ENCODE measurements around the gene VPS72.
A peak's percentile ranks its signal among the peaks of the same experiment; 100 is the strongest.
"Not testable (repeated sequence)": the region's sequence is repeated elsewhere in the genome, so short reads cannot be mapped to it uniquely, and the experiment has no call there.

The VPS72 gene

GRCh38 chr1:151199873-151200581 is 10.0 kb upstream of the VPS72 start:
- Histone ChIP-seq H3K9me3 (replicated peaks; ENCODE audit: low read length) (no peaks in the 10 kb centered on the region), H3K4me3 (ENCODE audit: low read length) (peak overlapping the region; percentile 85), H3K4me2 (ENCODE audit: low read length) (peak overlapping the region; percentile 90), H3K36me3 (ENCODE audit: insufficient read depth, low read length) (peaks cover 14% of the 10 kb centered on the region), H3K9ac (ENCODE audit: low read depth, low read length) (peak overlapping the region; percentile 99), H3K27me3 (ENCODE audit: control insufficient read depth, insufficient read depth, low read length) (no peaks in the 10 kb centered on the region), H3K4me1 (ENCODE audit: control insufficient read depth, insufficient read depth, low read length) (peaks cover 24% of the 10 kb centered on the region)

DNA sequence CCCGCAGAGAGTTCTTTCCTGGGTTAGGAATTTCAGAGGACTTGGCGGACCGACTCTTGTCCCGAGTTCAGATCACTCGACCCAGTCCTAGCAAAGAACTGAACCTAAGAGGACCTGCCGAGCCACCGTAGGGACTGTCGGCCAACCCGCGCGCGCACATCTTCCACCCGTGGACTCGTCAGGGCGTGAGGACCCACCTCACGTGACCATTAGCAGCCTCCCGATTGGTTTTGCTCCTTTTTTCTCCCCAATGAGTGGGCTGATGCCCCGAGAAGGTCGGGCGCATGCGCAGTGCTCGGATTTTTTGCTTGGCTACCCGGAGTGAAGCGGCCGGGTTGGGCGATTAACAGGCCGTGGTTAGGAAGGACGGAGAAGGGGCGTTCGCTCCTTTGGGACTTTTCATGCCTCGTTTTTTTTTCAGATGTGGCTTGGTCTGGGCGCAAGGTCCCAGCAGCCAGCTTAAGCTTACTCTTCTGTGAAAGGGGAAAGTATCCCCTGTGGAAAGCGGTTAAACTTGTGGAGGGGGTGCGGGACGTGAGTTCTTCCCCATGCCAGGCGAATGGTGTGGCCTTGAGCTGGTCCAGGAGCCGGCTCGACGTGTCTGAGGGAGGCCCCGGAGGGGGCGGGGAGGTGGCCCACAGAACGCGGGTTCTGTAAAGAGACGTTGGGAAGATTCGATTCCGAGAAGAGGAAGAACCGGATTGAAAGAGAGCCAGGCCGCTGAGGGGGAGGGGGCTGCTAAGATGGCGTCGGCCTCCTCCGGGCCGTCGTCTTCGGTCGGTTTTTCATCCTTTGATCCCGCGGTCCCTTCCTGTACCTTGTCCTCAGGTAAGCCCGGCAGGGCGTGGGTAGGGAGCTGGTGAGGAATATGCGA is 8.5 kb upstream of the VPS72 start, which contains the start of gene PIP5K1A:
Gene PIP5K1A (plus strand): TSS at position 299 of the 874 bp plus-strand sequence. CDS start 445 bp downstream, at position 744.
- Histone ChIP-seq H3K9me3 (replicated peaks; ENCODE audit: low read length) (no peaks in the 10 kb centered on the region), H3K27me3 (ENCODE audit: control insufficient read depth, insufficient read depth, low read length) (no peaks in the 10 kb centered on the region), H3K36me3 (ENCODE audit: insufficient read depth, low read length) (peaks cover 14% of the 10 kb centered on the region), H3K4me3 (ENCODE audit: low read length) (peak within 1 kb of the TSS; percentile 85), H3K4me1 (ENCODE audit: control insufficient read depth, insufficient read depth, low read length) (peaks cover 36% of the 10 kb centered on the region), H3K4me2 (ENCODE audit: low read length) (peak within 1 kb of the TSS; percentile 90), H3K9ac (ENCODE audit: low read depth, low read length) (peak within 1 kb of the TSS; percentile 99)

- H3K27me3 ChIP-seq (ENCODE audit: control insufficient read depth, insufficient read depth, low read length) = no peaks in the 10 kb centered on the region
- H3K4me2 ChIP-seq (ENCODE audit: low read length) = peak overlapping the region; percentile 90
- peaks cover 36% of the 10 kb centered on the region for H3K4me1 ChIP-seq (ENCODE audit: control insufficient read depth, insufficient read depth, low read length)
- peak overlapping the region; percentile 85 for H3K4me3 ChIP-seq (ENCODE audit: low read length)
- peak overlapping the region; percentile 99 for H3K9ac ChIP-seq (ENCODE audit: low read depth, low read length)
- peaks cover 11% of the 10 kb centered on the region for H3K36me3 ChIP-seq (ENCODE audit: insufficient read depth, low read length)
- no peaks in the 10 kb centered on the region for H3K9me3 ChIP-seq (replicated peaks; ENCODE audit: low read length)
Observed at GRCh38 chr1:151197863-151198253, 7.9 kb upstream of the VPS72 start.

GRCh38 chr1:151196292-151196800 is 6.3 kb upstream of the VPS72 start:
- Histone ChIP-seq H3K27me3 (ENCODE audit: control insufficient read depth, insufficient read depth, low read length) (no peaks in the 10 kb centered on the region), H3K9ac (ENCODE audit: low read depth, low read length) (peak overlapping the region; percentile 77), H3K4me3 (ENCODE audit: low read length) (peak overlapping the region; percentile 47), H3K4me2 (ENCODE audit: low read length) (peak overlapping the region; percentile 71), H3K9me3 (replicated peaks; ENCODE audit: low read length) (no peaks in the 10 kb centered on the region), H3K36me3 (ENCODE audit: insufficient read depth, low read length) (no peaks in the 10 kb centered on the region), H3K4me1 (ENCODE audit: control insufficient read depth, insufficient read depth, low read length) (peaks cover 27% of the 10 kb centered on the region)

- Histone ChIP-seq H3K9ac (ENCODE audit: low read depth, low read length) (peak overlapping the region; percentile 77), H3K4me1 (ENCODE audit: control insufficient read depth, insufficient read depth, low read length) (peaks cover 24% of the 10 kb centered on the region), H3K4me2 (ENCODE audit: low read length) (peak overlapping the region; percentile 51)
- not testable (repeated sequence) for H3K9me3 ChIP-seq (replicated peaks; ENCODE audit: low read length); H3K4me3 ChIP-seq (ENCODE audit: low read length); H3K27me3 ChIP-seq (ENCODE audit: control insufficient read depth, insufficient read depth, low read length); H3K36me3 ChIP-seq (ENCODE audit: insufficient read depth, low read length)
Observed at GRCh38 chr1:151194894-151195594, 5.0 kb upstream of the VPS72 start.

- Histone ChIP-seq H3K27me3 (ENCODE audit: control insufficient read depth, insufficient read depth, low read length) (no peaks in the 10 kb centered on the region), H3K9ac (ENCODE audit: low read depth, low read length) (no peak overlapping the region), H3K4me3 (ENCODE audit: low read length) (no peak overlapping the region), H3K4me1 (ENCODE audit: control insufficient read depth, insufficient read depth, low read length) (peaks cover 30% of the 10 kb centered on the region), H3K9me3 (replicated peaks; ENCODE audit: low read length) (no peaks in the 10 kb centered on the region), H3K36me3 (ENCODE audit: insufficient read depth, low read length) (no peaks in the 10 kb centered on the region), H3K4me2 (ENCODE audit: low read length) (no peak overlapping the region)
Observed at GRCh38 chr1:151193856-151194255, 3.9 kb upstream of the VPS72 start.

DNA sequence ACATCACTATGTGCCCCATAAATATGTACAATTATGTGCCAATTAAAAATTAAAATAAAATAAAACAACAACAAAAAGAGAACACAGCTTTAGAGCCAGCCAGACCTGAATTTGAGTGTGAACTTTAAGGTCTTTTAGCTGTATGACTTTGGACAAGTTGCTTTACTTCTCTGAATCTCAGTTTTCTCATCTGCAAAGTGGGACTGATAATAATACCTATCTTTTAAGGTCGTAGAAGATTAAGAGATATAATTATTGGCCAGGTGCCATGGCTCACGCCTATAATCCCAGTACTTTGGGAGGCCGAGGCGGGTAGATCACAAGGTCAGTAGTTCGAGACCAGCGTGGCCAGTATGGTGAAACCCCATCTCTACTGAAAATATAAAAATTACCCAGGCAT is 3.3 kb upstream of the VPS72 start:
- no peaks in the 10 kb centered on the region for H3K36me3 ChIP-seq (ENCODE audit: insufficient read depth, low read length)
- H3K4me1 ChIP-seq (ENCODE audit: control insufficient read depth, insufficient read depth, low read length) = peaks cover 35% of the 10 kb centered on the region

GRCh38 chr1:151192047-151192446 is 2.0 kb upstream of the VPS72 start:
- Histone ChIP-seq H3K27me3 (ENCODE audit: control insufficient read depth, insufficient read depth, low read length) (no peaks in the 10 kb centered on the region), H3K4me3 (ENCODE audit: low read length) (no peak overlapping the region), H3K9ac (ENCODE audit: low read depth, low read length) (no peak overlapping the region), H3K9me3 (replicated peaks; ENCODE audit: low read length) (no peaks in the 10 kb centered on the region), H3K4me2 (ENCODE audit: low read length) (no peak overlapping the region), H3K4me1 (ENCODE audit: control insufficient read depth, insufficient read depth, low read length) (peaks cover 31% of the 10 kb centered on the region), H3K36me3 (ENCODE audit: insufficient read depth, low read length) (no peaks in the 10 kb centered on the region)

More for the DNA sequence above, 3.3 kb upstream of the VPS72 start:
- H3K4me3 ChIP-seq (ENCODE audit: low read length) = no peak overlapping the region
- H3K27me3 ChIP-seq (ENCODE audit: control insufficient read depth, insufficient read depth, low read length) = no peaks in the 10 kb centered on the region
- H3K9me3 ChIP-seq (replicated peaks; ENCODE audit: low read length) = no peaks in the 10 kb centered on the region
- H3K9ac ChIP-seq (ENCODE audit: low read depth, low read length) = no peak overlapping the region
- H3K4me2 ChIP-seq (ENCODE audit: low read length) = no peak overlapping the region

GRCh38 chr1:151188667-151189066 is 1.3 kb downstream of the VPS72 start:
- Histone ChIP-seq H3K4me3 (ENCODE audit: low read length) (peak overlapping the region; percentile 88), H3K36me3 (ENCODE audit: insufficient read depth, low read length) (peaks cover 22% of the 10 kb centered on the region), H3K4me1 (ENCODE audit: control insufficient read depth, insufficient read depth, low read length) (peaks cover 14% of the 10 kb centered on the region), H3K4me2 (ENCODE audit: low read length) (peak overlapping the region; percentile 93), H3K9ac (ENCODE audit: low read depth, low read length) (peak overlapping the region; percentile 94)
- H3K27me3 ChIP-seq (ENCODE audit: control insufficient read depth, insufficient read depth, low read length); H3K9me3 ChIP-seq (replicated peaks; ENCODE audit: low read length): not testable (repeated sequence)

DNA sequence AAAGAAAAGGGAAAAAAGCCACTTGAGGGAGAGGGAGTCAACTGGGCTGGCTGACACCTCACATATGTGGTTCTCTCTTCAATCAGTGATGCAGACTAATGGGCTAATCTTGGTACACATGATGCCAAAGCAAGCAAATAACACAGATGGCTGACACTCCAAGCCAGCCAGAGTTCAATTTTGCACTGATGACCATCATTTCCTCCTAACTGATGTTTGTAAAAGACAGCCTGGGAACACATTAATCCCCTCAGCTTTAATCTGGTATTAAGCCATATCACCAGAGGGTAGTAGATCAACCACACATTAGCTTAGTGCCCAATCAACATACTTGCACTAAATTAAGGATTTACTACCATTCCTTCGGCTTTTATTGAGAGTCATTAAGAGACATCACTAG is 2.8 kb downstream of the VPS72 start:
- H3K9ac ChIP-seq (ENCODE audit: low read depth, low read length) = no peak overlapping the region
- no peaks in the 10 kb centered on the region for H3K9me3 ChIP-seq (replicated peaks; ENCODE audit: low read length)
- no peaks in the 10 kb centered on the region for H3K27me3 ChIP-seq (ENCODE audit: control insufficient read depth, insufficient read depth, low read length)
- H3K4me1 ChIP-seq (ENCODE audit: control insufficient read depth, insufficient read depth, low read length) = peaks cover 14% of the 10 kb centered on the region
- H3K36me3 ChIP-seq (ENCODE audit: insufficient read depth, low read length) = peaks cover 32% of the 10 kb centered on the region
- no peak overlapping the region for H3K4me3 ChIP-seq (ENCODE audit: low read length)
- no peak overlapping the region for H3K4me2 ChIP-seq (ENCODE audit: low read length)

- H3K36me3 ChIP-seq (ENCODE audit: insufficient read depth, low read length) = peaks cover 42% of the 10 kb centered on the region
- no peak overlapping the region for H3K4me2 ChIP-seq (ENCODE audit: low read length)
- H3K27me3 ChIP-seq (ENCODE audit: control insufficient read depth, insufficient read depth, low read length) = no peaks in the 10 kb centered on the region
- H3K4me1 ChIP-seq (ENCODE audit: control insufficient read depth, insufficient read depth, low read length) = peaks cover 12% of the 10 kb centered on the region
- H3K9me3 ChIP-seq (replicated peaks; ENCODE audit: low read length) = no peaks in the 10 kb centered on the region
- no peak overlapping the region for H3K9ac ChIP-seq (ENCODE audit: low read depth, low read length)
- no peak overlapping the region for H3K4me3 ChIP-seq (ENCODE audit: low read length)
Observed at GRCh38 chr1:151184211-151184610, 5.8 kb downstream of the VPS72 start.

Measured in skeletal muscle satellite cell (primary cell).